ENCODE data around the gene TF.

Gene TF

DNA sequence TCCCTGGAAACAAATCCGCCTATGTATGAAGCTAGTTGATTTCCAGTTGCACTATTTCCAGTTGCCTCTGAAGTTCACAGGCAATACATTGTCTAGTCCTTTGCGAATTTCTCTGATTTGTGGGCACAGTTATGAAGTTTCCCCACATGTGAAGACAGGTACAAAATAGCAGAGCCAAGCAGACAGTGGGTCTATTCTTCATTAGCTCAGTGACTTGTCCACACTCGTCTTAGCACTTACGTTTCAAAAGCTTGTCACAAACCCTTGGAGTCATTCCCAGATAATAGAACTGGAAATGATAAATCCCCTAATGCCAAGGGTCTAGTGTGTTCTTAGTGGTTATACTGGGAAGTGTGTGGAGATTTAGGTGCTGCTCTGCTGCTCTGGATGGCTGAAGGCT, 73.9 kb downstream of the TF start:
- no peak for DNase-seq

DNA sequence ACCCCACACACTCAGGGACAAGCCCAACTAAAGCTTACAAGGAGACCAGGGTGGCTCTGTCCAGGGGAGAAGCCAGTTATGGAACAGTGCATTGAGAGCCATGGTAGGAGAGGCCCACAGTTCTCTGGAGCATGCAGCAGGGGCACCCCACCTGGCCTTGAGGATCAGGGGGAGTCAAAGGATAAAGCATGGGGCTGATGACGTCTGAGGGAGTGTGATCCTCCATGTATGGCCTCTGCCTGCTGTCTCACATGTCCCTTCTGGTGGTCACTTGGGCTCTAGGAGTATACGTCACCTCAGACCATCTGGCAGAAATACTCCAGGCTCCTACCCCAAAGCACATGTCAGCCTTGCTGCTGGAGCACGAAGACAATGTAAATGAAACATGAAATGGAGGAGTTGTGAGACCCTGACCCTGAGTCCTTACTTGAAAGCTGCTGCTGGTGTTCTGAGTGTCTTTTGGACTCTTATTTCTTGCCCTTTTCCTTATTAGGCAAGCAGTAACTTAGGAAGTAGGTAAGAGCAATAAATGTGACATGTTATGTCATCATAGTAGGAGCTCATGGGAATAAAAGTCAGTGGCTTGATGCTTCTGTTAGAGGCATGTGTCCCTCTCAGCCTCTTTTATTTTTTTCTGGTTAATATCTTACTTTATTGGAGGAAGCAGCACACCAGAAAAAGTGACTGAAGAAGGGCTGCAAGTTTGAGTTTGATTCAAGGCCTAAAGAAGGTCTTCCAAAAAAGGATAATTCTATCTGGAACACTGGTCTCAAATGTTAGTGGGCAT, 74.9 kb downstream of the TF start:
- no peak for DNase-seq

DNA sequence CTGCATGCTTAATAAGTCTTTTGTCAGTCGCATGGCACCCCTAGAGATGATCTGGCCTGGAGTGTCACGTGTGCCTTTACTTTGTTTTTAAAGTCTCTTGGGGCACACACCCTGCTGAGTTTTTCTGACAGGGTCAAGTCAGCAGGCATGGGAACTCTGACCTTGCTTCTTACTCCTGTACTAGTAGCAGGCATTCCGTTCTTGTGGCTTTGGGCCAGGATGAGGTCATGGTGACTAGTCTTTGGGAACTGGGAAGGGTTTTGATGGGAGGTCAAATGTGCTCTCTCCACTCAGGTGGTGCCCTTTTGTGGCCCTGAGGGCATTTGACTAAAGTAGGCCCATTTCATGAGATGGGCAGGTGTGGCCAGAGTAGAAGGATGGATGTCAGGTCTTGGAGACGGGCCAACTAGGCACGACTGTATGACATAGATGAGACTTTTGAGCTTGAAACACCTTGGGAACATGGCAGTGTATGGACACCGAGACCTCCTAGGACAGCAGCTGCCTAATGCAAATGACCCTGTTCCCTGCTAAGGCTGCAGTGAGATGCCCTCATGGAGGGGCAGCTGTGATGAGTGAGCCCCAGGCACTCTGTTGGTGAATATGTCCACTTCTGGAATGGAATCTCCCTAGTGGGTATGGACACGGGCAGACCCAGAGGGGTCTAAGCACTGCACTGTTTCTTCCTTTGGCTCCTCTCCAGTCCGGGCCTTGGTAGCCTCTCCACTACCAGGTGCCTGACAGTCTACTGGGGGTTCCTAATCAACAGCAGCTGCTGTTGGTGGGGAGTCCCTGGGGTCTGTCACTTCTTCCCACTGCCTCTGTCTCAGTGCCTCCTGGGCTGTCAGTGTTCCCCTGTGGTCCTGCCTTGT, 75.8 kb downstream of the TF start:
- no peak for DNase-seq

DNA sequence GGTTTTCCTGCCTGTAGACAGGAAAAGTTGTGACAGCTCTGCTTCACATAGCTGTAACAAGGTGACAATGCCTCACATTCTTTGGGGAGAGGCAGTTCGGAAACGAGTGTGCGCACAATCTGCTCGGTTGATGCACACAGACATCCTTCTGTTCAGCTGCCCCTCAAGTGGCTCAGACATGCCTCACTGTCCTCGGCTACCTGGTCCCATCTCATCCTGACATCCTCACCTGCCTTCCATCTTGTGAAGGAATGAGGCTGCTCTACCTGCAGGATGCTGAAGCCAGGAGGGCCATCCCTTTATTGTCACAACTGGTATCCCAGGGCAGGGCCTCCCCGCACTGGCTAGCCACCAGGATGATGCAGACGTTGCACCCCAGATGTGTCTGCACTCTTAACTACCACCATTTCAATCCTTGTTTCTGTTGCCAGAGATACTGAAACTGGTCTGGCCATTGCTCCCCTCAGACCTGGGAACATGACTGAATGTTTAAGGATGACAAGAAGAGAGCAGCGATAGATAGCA, 78.8 kb downstream of the TF start:
- no peak for DNase-seq

DNA sequence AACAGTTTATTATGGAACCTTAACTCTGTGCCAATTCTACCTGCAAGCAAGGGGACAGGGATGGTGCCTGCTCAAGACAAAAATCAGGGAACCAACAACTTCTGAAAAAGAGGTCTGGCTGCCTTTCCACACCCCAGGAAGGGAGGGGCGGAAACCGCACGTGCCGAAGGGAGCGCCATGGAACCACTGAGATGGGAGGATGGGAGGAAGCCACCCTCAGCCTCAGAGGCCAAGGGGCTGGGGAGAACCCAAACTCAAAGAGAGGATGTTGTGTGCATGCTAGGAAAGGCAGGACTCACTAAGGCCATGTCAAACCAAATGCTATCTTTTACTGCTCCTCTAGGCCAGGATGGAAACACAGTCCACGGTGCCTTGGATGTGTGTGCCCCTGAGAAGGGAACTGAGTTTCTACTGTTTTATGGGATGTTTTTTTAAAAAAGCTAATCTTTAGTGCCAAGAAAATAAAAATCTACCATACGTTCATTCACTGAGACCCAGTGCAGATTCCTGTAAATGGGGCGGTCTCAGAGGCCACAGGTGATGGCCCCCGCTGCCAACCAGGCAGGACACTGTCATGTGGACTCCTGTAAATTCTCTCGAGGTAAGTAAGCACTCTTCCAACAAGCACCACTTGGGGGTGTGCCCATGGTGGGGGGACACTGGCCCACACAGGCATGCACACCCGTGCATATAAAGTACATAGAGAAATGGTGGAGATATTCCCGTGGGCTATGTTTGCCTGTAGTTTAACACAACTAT, 80.0 kb downstream of the TF start:
- DNase-seq: no peak

DNA sequence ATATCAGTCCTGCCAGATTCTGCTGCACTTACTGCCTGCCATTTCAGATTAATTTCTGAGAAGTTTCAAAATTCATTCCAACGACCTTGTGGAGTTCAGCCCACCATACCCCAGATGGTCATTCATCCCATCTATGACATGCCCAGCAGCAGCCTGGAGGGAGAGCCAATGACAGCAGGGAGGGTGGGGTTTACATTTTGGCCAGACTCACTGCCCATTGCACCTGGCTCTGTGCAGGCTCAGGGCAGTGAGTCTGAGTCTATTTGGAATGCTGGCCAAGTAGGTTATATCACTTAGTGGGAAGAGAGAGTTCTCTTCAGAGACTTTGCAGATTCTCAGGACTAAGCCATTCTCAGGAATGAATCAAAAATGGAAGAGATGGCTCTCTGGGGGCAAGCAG, 80.9 kb downstream of the TF start:
- no peak for DNase-seq

DNA sequence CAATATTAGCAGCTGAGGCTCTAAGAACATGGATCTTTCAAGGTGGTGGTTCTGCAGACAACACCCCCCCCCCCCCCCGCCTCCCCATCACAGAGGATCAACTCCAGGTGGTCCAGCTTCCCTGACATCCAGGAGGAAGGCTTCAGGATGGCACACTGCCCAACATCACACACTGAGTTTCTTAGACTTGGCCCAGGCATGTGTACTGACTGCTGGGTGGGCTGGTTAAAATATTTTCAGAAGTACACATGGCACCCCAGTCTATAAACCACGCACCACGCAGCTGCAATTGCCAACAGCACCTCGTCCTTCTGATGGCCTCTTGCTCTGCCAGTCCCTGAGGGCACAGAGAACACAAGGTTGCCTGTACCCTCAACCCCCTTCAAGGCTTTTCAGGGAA, 81.5 kb downstream of the TF start:
- no peak for DNase-seq

DNA sequence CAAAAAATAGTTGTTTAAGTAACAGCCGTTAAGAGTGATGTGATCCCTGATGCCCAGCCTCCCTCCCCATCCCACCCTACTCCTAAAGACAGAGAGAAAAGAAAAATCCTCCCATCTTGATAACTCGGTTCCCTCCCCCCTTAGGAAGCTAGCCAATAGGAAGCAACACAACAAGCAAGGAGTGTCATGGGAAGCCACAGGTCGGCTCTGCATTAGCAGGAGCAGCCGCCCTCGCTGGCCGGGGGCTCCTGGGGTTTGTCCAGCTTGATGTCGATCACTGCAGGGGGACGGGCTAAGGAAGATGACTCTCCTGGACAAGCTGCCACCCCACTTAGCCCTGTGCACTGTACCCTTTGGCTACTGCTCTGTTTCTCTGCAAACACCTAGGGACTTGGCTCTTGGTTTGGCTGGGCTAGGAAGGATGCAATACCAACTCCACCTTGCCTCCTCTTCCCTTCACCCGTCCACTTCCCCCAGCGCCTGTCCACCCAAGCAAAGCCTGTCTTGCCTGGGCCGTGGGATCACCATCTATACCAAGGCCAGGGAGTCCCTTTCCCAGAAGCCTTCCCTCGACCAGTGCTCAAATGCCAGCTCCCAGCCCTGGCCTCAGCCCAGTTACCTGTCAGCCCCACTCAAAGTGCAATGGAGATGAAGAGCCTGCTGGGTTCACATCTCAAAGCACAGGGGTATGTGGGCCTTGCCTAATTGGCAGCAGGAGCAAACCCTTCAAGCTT, 82.5 kb downstream of the TF start:
- DNase-seq: no peak

DNA sequence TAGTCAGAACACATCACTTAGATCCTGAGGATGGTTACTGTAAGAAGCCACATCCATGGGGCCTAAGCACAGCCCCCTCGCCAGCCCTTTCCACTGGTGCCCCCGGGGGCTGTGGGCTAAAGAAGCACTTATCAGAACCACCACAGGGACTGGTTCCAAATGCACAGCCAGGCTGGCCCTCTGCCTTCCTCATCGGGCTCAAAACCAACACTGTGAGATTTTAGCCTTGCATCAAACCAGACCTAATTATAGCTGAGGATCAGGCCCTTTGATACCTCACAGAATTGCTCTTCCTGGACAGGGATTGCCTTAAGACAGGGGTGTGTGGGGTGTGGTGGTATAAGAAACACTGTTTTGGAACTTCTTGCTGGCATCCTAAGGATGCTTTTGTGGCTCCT, 83.1 kb downstream of the TF start:
- no peak for DNase-seq

DNA sequence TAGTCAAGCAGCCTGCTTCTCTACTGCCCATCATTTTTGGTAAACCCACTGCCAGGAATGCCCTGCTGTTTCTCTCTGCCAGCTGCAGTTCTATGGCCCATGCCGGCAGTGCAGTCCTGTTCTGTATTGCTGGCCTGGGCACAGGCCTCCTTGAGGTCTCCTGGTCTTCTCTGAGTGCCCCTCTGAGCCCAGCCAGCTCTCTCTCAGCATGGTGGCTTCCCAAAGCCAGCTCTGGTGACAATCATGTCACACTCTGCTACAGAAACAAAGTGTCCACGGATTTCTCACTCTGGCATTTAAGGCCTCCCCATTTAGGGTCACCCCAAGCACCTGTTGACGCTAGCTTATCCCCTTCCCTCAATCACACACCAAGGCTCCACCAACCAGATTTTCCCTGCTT, 83.9 kb downstream of the TF start:
- DNase-seq: no peak

DNA sequence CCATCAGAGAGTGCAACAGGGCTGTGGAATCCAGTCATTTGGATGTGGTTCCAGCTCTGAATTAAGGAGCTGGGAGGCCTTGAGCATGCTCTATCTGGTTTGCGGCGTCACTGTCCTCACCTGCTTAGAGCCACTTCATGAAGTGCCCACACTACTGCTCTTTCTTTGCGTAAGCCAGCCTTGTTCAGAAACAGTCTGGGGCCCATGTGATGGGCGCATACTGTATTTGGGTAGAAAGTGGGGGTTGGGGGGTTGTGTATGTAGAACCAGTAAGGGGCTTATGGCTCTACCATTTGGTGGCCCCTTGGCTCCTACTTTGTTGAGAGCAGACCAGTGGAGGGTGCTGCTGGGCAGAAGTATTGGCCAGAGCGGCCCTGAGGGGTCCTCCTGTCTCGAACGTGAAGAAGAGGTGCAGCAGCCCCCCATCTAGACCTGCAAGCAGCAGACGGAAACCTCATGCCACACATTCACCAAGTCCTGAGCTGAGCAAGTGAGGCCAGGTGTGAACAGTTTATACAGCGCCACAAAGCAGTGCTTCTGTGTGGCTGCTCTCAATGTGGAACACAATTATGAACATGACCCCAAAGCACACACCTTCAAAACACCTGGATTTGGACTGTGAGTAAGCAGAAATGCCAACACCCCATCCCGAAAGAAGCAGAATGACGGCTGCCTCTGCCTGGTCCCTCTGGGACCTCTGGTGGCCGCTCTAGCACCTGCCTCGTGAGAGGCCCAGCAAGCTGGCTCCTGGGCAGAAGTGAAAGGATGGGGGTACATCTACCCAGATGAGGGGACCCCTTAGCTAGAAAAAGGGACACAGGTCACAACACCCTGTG, 86.0 kb downstream of the TF start:
- no peak for DNase-seq

DNA sequence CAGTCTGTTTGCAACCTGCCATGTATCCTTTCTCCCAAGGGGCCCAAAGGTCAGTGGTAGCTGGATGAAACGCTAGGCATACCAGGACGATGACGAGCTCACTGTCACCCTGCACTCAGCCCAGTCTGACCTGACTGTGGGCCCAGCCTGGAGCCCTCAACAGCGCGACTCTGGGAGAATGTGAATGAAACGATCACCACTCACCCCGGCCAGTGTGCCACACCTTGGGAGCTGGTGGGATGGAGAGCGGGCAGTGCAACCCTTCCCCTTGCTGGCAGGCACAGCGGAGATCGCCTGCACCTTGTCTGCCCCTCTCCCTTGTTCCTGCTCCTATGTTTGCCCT, 86.6 kb downstream of the TF start:
- DNase-seq: no peak

DNA sequence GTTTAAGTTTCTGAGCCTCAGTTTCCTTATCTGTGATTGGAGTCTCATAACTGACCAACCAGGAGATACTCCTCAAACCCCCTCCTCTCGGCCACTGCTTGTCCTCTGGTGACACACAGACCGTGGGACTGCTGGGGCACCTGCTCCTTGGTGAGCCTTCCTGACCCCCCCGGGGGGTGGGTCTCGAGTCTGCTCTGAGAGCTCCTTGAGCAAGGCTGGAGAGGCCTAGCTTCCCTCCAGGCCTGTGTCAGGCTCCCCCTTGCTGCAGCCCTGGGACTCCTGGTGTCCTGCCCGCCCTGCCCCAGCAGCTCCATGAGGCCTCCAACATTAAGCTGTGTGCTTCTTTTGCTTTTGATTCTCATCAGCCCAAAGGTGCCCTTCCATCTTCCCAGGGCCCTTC, 87.1 kb downstream of the TF start:
- DNase-seq: no peak

DNA sequence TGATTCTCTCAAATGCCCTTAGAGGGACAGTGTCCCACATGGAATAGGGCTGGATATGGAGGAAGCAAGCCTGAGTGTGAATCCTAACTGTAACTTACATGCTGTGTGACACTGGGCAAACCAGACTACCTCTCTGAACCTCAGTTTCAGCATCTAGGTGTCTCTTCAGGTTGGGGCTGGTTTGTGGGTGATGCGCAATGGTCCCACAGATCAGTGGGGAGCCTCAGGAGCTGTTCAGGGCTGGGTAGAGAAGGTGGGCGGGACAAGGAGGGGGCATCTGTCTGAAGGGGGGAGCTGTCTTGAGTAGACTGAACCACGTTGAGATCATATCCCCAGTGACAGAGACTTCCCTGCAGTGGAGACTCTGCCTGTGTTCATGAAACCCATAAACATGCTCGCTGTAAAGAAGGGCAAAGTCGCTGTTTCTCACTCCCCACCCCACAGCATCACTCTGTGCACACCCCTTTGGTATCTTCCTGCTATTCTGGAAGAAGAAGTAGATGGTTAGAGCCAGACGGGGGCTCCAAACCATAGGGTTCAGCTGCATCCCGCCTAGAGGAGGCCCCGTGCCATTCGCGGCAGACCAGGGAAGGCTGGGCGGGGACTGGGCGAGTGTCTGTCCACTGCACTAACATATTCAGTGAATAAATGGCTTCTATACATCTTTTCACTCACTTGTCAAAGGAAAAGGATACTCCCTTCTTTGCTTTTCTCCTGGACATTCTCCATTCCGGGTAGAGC, 87.9 kb downstream of the TF start:
- DNase-seq: no peak

DNA sequence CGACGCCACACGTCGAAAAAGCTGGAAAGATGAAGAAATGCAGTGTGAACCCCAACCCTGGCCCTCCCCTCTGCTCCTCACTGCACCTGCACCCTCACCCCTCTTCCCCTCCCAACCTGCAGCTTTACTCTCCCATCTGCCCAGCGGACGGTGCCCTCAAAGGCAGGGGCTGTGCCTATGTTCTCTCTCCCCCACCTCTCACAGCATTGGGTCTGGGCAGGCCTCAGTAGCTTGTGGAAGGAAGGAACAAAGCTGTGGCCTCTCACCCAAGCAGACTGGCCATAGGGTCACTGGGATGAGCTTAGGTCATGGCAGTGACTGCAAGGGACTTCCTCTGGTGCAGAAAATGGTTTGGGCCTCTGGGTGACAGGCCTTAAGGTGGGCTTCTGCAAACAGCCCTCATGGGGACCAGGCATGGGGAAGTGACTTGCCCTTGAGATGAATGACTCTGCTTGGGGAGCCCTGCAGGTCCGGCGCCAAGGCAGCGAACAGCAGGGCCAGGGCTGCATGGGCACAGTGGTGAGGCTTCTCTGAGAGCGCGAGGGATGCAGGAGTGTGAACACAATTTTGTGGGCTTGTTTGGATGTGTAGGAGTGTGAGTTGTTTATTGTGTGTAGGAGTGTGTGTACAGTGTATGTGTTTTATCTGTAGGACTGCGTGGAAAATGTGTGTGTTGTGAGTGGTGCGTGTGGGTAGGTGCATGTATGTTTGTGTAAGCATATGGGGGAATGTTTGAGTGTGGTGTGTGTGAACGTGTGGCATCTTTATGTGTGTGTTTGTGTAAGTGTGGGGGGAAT, 88.6 kb downstream of the TF start:
- DNase-seq: no peak

DNA sequence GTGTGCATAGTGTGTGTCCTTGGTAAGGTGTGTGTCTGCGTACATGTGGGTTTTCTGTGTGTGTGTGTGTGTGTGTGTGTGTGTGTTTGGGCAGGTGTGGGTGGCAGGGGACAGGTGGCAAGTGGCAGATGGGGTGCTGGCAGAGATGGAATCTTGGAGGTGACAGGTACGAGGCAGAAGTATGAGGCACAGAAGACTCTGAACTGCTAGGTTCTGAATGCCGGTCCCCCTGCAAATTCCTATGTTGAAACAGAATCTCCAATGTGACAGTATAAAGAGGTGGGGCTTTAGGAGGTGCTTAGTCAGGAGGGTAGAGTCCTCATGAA, 89.2 kb downstream of the TF start:
- no peak for DNase-seq

DNA sequence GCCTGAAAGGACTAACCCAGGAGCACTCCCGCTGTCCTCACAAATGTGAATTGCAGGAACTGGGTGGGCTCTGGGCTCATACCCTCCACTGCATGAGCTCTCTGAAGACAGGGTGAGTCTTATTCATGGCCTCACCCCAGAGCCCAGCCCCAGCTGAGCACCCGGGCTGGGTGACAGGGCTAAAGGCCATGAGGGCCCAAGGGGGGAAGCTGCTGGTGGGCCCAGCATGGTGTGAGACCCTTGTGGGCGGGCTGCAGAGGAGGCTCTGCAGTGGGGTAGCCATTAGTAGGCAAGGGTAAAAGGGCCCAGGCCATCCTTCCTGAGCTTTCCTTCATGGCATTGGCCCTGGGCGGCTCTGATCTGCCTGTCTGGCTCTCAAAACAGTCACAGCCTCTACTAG, 89.8 kb downstream of the TF start:
- no peak for DNase-seq

DNA sequence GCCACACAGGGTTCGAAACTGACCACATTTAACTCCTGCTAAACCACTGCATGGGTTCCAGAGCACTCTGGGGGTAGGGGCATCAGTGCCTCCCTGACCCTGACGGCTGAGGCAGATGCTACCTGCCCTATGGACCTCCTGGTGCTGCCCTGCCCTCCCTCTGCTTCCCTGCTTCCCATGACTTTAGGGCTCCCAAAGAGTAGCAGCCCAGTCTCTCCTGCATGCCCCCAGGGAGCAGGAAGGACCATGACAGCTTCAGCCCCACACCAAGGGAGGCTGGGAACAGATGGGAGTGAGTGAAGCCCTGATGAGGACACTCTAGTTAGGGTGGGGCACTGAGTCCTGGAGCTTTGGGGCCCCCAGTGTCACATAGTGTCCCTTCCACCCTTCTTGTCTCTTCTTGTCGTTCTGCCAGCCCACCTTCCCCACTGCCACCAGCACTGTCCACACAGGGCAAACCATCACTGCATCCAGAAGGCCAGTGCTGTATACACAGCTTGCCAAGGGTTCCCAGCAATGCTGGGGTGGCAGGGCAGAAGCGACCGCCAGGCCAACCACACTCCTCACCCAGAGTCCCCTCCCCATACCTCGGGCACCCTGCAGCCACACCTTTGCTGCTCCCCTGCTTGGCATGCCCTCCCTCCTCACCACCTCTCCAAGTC, 90.4 kb downstream of the TF start:
- DNase-seq: no peak

DNA sequence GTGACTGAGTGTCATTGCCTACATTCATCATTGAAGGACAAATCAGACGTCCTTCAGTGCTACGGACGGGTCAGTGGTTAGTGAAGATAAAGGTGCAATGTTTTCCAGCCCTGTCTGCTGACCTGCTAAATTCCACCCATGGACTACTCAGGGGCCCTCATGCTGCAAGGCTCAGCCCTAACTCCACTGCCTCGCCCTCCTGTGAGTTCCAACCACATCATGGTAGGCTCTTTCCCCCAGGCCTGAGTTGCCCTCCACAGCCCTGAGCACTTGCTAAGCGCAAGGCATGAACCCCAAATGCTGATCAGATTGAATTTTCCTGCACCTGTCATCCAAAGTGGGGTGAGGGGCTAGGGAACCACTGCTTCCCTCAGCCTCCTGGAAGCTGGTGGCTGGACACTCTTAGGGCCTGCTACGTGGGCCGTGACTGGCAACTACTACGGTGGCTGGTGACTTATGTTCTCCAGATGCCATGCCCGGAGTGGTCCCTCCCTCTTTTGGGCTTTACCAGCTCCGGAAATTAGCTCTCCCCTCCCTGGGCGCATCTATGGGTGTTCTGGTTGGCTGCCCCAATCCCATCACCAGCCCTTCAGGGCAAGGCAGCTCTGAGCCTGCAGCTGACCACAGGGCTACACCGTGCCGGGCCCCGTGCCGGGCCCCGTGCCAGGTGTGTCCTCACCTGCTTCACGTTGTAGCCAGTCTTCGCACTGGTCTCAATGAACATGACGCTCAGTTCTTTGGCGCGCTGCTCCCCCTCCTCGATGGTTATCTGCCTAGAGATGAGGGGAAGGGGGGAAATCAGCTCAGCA, 91.5 kb downstream of the TF start:
- no peak for DNase-seq

Measured in CD4-positive, alpha-beta T cell treated with Interleukin-15 for 1 hour (primary cell).